GM19397 (cell line): ENCODE measurements around the gene DAZAP2.
A peak's percentile ranks its signal among the peaks of the same experiment; 100 is the strongest.

ENCODE experiments used
- ATAC-seq: cut with Tn5 transposase; IDR thresholded peaks from one replicate; pipeline ENCODE4 v1.9.1; 2021; ENCODE audit warnings: mild to moderate bottlenecking, moderate library complexity; ENCODE audit not compliant: unreplicated experiment

DAZAP2 gene

GRCh38 chr12:51238510-51239334 is at the start of gene DAZAP2:
Gene DAZAP2 (plus strand): TSS chr12:51238826. CDS start chr12:51238908, 82 bp downstream.
- peak; percentile 91 for ATAC-seq

DNA sequence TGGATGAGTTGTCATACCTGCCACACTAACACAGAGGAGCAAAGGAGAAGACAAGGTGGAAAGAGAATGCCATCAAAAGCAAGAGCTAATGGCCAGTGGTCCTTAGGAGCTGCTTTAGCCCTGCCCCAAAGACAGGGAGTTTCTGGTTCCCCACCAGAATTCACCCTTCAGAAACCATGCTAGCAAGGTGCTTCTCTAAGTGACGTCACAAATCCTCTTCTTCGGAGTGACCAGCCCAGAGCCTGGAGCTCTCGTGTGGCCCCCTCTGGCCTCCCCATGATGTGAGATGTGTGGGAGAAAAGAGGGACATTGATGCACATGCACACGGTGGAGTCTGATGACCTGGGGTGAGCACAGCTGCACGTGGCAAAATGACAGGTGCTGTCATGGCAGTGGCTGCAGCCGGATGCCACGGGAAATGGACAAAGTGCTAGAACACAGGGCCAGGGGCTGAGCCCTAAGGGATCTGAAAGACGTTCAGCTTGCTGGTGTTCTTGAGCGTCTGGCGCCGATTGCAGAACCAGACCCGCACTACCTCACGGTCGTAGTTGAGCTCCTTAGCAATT is 48.8 kb upstream of the DAZAP2 start:
- no peak for ATAC-seq

DNA sequence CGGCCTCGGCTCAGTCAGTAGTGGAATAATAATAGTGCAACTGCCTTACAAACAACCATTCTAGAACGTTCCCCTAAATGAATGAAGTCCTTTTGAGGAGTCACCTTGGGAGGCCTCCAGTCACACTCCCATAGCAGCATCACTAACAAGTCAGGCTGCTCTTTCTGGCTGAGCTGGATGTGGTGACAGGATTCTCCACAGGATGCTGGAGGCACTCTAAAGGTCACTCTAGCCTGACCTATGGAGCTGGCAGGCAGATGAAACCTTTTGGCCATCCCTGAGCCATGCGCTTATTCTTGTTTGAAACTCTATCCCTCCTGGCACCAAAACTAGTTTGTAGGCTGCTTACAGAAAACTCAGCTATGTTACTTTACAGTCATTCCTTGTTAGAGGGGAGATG is 47.8 kb upstream of the DAZAP2 start:
- ATAC-seq = no peak

- no peak for ATAC-seq
Measured at GRCh38 chr12:51191516-51192283, 46.9 kb upstream of the DAZAP2 start.

DNA sequence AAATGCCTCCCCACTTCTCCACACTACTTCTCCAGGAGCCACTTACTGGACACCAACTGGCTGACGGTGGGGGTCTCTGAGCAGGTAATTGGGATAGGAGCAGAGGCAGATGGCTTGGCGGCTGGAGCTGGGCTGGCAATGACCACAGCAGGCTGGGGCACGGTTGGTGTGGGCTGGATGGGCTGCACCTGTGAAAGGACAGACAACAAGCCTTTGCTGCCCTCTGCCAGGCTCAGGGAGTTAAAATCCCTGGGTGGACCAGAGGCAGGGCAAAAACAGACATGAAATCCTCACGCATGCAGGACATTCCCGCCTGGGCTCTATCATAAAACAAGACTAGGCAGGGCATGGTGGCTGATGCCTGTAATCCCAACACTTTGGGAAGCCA is 46.3 kb upstream of the DAZAP2 start:
- no peak for ATAC-seq

- ATAC-seq = no peak
Measured at GRCh38 chr12:51195841-51196240, 42.8 kb upstream of the DAZAP2 start.

DNA sequence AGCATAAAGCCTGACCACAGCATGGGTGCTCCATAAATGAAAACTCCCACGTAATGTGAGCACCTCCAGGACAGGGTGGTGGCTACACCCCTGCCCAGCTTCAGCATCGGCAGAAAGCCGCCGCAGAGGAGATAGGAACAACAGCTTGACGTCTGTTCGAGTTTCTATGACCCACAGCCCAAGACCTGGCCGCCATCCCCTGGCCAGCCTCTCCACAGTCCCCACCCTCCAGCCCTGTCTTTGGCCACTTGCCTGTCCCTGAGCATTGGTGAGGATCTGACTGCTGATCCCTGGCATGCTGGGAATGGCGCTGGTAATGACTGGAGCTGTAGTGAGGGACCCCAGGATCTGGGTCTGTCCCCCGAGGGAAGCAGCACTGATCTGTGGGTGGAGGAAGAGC is 42.1 kb upstream of the DAZAP2 start:
- no peak for ATAC-seq

GRCh38 chr12:51197736-51198567 is 40.7 kb upstream of the DAZAP2 start:
- ATAC-seq = no peak

DNA sequence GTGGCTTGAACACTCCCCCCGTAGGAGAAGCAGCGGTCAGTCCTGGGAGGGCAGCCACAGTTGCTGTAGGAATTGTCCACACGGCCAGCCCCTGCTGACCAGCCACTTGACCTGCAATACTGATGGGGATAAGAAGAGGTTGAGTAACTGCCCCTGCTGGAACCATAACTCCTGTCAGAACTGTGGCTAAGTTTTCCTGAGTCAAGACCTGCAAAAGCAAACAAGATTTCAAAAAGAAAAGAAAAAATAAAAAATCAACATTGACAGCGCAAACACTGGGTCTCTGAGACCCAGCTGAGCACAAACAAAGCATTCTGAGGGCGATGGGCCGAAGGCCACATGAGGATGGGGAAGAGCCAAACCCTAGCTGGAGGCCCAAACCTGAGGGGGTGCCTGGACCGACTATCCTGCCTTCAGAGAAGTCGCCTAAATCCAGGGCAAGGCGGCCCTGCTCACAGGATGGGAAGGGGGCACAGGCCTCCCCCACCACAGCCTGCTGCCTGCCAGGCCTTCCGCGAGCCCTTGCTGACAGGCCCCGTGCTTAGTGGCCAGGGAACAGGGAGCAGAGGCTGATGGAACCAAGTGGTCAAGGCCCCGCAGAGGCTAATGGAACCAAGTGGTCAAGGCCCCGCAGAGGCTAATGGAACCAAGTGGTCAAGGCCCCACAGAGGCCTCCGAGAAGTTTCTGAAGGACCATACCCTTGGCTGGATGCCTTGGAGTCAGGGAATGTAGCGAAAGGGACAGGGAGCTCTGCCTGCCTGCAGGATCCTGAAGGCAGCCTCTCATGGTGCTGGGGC is 39.9 kb upstream of the DAZAP2 start:
- ATAC-seq = no peak

- ATAC-seq = no peak
Measured at GRCh38 chr12:51199366-51199945, 39.2 kb upstream of the DAZAP2 start.

DNA sequence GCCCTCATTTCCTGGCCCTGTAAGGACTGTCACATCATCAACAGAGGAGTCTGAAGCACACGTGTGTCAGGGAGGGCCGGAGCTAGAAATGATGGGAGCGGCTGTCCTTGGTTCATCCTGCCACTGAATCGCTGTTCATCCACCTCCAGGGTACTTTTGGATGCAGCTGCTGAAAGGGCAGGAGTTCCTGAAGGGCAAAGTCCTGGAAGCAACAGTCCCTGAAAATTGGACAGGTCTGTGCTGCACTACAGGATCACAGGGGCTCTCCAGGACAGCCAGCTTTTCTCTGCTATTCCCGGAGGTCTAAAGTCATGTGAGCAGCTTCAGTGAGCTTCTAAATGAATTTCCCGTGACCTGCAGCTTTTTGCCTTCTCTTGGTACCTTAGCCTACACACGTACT is 38.5 kb upstream of the DAZAP2 start:
- ATAC-seq = no peak

- ATAC-seq = no peak
Measured at GRCh38 chr12:51200806-51201205, 37.8 kb upstream of the DAZAP2 start.

DNA sequence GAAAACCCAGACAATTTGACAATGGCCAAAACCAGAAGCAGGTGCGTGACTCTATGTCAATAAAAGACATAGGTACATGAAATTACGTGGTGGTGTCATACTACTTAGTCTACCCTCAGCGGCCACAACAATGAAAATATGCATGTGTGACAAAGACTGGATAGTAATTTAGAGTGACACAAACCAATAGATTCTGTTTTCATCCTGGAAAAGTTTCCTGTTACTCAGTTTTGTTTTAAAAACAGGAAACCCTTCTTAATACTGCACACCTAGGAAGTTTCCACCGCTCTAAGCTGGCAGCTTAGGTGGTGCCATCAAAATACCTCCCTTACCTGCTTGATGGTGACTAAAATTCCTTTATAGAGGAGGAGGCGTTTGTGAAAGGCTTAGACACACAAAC is 35.9 kb upstream of the DAZAP2 start:
- no peak for ATAC-seq

DNA sequence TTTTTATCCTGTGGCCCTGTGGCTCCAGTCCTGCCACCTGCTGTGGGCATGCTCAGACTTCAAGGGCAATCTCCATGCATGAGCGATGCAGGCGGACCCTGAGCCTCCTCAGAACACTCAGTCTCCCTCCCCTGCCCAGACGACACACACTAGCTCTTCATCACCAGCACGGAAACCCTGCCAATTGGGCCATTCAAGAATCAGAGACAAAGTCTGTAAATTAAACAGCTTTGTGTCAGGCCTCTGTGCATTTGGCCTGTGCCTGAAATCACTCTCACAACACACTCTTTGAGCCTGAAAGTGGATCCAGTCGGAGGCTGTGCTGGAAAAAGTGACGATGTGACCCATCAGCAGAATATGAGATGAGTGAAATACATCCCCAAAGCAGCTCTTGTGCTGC is 33.3 kb upstream of the DAZAP2 start:
- ATAC-seq = no peak

DNA sequence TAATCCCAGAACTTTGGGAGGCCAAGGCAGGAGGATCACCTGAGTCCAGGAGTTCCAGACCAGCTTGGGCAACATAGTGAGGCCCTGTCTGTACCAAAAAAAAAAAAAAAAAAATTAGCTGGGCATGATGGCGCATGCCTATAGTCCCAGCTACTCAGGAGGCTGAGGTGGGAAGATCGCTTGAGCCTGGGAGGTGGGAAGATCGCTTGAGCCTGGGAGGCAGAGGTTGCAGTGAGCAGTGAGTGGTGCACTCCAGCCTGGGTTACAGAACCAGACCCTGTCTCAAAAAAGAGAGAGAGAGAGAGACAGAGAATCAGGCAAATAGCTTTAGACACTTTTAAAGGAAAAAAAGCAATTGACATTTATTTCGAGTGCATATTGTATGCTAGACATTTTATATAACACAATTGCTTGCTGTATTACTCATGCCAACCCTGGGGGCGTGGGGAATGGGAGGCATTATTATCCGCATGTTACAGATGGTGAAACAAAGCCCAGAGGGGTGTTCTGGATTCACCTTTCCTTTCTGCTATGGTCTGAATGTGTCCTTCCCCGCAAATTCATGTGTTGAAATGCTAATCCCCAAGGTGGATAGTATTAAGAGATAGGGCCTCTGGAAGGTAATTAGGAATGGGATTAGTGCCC is 30.5 kb upstream of the DAZAP2 start:
- no peak for ATAC-seq

DNA sequence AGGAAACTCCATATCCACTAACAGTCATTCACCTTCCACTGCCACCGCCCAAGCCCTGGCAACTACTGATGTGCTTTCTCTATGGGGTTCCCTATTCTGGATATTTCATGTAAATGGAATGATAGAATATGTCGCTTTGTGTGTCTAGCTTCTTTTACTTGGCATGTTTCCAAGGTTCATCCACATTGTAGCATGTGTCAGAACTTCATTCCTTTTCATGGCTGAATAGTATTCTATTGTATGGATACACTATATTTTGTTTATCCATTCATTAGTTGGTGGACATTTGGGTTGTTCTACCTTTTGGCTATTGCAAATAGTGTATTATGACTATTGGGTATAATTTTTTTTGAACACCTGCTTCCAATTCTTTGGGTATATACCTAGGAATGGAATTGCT is 29.4 kb upstream of the DAZAP2 start:
- ATAC-seq = no peak

DNA sequence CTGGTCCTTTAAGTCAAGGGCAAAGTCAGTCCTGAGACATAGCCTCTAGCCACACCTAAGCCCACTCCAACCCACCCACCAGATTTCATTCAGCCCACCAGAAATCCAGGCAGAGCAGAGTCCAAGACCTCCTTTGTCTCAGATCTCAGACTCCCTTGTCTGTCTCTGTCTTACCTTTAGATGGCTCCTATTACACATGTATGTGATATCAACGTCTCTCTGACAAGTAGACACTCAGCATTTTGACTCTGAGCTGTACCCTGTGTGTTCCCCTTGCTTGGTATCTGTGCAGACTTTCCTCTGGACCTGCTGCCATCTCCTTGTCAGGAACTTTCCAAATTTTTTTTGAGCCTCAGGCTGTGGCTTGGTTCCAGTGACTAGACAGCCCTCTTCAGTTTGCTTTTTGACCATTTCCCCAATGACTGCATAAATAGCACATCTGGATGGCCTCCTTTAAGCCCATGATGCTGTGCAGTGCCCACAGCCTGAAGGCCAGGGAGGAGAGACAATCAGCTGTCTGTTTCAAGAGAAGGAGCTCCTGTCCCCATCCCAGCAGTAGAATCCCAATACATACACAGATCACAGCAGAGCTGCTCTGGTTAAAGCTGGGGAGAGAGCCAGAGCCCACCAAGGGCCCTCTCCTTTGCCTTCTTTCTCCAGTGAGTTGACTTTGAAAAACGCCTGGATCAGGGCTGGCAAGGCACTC is 27.8 kb upstream of the DAZAP2 start:
- no peak for ATAC-seq

DNA sequence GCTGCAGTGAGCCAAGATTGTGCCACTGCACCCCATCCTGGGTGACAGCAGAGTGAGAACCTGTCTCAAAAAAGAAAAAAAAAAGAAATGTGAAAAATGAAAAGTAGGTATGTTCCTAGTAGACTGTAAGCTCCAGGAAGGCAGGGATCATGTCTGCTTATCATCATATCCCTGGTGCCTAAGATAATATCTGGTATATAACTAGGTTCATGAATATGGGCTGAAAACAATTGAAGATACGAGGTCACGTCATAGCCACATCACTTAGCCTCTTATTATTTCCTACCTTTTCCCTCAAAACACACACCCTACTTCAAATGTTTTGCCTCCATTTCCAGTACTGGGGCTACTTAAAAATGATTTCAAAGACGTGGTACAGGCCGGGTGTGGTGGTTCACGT is 23.7 kb upstream of the DAZAP2 start:
- no peak for ATAC-seq

DNA sequence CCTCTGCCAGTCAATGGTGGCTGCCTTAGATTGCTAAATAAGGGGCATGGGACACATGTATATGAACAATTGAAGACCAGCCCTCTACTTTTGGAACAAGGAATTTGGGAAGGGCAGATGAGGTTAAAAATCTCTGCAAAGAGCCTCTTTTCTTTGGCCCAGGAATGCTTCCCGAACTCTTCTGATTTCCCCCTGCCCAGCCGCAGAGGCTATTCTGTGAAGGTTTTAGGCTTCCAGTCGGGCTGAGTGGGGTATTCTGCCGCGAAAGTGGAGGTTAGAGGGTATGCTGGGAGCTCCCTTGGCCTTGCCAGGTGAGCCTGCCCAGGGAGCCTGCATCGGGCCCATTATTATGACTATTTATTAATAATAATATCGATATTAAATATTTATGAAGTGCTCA is 22.0 kb upstream of the DAZAP2 start:
- ATAC-seq = no peak
